LNCAP (cell line): Measurements from ENCODE around the gene CASQ2.

ENCODE experiments used
- CTCF ChIP-seq: fragments of 450-650 bp; IDR thresholded peaks from 2 replicates; pipeline ENCODE4 v1.5.1; 2017; ENCODE audit warnings: mild to moderate bottlenecking

Gene CASQ2

GRCh38 chr1:115713906-115714305 lies 54.6 kb downstream of the CASQ2 start:
- no peak for TF ChIP-seq CTCF

DNA sequence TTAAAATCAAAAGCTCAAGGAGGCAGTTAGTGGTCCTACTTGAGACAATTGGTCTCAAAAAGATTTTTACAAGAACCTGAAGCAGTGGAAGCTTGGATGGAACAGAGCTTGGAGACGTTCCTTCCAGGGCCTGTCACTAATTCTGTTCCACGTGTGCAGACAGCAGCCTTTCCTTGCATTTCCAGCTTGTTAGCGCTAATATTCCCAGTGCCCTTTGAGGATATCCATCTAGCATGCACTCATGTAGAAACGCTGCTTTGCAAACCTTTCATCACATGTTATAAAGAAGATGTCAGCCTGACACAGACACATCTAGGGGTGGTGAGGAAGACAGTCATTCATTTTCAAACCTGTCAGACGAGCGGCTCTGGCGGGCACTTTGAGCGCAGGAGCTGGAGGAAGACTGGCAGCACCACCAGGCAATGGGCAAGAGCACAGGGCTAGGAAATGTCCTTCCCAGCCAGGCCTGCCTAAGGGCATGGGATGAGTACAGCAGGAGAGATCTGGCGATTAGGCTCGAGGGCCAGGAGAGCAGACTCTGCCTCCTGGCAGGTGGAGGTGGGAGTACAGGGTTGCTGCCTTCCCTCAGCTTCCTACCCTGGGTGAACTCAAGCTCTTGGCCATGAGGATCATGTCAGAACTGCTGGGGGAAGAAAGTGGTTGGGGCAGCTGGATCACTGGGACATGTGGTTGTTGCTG lies 55.5 kb downstream of the CASQ2 start:
- TF ChIP-seq CTCF: no peak

DNA sequence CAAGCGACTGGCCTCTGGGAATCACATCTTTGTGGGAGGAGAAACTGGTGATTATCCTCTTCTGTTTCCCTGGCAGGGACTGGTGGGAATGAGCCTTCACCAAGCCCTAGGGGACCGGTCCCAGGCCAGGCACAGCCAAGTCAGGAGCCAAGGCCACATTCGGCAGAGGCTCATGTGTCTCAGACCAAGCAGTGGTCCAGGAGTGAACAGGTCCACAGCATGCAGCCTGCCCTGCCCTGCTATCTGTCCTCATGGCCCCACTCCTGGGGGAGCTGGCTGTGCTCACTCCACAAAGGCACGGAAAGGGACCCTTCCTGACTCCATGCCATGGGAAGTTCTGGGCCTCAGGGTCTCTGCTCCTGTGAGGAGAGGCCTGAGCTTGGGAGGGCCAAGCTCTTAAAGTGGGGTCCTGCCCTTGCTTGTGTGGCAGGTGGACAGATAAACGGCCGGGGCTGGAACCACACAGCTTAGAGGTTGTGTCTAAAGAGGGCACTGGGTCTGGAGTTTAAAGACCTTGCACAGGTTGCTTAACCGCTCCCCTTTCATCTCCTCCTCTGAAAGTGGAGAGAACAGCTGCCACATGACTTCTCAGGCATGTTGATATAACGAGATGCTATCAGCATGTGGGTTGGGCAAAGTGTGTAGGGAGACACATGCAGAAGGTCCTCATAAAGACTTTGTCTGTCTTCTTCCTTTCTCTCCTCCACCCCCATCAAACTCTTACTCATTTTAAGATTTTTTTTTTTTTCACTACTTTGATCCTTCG lies 57.5 kb downstream of the CASQ2 start:
- TF ChIP-seq CTCF: no peak

DNA sequence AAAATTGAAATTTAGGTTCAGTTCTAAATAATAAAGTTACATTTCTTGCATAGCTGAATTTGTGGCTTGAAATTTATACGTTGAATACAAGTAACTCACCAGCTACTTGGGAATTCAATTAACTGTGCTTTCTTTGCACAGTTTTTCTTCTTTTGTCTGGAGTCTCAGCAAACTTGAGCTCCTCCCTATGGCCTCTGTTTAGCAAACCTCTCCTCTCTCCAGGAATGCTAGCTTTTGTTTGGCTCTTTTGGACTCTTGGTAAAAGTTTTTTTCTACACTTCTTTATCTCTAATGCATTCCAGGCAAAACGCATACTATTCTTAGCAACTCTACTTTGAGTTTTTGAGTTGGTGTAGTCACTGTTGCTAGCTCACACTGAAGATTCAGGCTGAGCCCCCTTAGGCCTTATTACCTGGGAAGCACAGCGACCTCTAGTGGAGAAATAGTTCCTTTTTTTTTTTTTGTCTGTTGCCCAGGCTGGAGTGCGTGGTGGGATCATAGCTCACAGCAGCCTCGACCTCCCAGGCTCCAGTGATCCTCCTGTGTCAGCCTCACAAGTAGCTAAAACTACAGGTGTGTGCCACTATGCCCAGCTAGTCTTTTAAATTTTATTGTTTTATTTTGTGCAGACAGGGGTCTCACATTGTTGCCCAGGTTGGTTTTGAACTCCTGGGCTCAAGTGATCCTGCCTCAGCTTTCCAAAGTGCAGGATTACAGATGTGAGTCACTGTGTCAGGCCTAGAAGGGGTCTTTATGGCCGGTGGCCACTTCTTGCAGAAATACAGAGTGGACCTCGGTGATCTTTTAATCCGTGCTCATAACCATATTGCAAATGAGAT lies 61.7 kb downstream of the CASQ2 start:
- peak; percentile 83 for TF ChIP-seq CTCF

- no peak for TF ChIP-seq CTCF
Measured at GRCh38 chr1:115705963-115706362, 62.6 kb downstream of the CASQ2 start.

DNA sequence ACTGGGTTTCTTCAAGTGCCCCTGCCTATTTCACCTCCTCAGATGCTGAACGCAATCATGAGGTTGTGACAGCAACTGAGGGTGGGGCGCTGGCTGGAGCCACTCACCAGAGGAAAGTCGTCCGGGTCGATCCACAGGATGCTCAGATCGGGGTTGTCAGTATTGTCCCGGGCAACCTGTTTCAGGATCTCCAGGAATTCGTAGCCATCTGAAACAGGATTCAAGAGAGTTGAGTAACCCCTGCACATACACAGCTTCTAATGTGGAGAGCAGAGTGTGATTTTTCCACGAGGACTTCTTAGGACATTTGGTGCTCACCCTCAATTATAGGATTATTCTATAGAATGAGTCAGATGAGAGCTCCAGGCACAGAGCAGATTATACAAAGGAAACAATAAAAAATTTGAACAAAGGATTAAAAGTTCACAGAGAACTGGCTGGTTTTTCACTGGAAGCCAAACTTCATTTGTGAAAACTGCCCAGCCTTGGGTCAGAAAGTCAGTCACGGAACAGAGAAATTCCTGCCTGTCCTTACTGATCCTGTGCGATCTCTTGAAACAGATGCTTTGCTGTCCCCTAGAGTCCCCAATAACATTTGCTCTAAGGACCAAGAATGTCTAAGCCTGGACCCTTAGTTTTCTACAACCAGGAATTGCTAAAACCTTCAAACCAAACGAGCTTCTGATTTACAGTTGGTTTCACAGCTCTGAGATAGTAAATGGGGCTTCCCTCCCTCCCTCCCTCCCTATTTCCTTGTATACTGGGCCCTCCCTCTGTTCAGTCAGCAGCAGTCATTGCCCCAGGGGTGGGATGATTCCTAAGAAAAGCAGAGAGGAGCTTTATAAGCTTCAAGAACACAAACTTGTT lies 63.2 kb downstream of the CASQ2 start:
- TF ChIP-seq CTCF: no peak

DNA sequence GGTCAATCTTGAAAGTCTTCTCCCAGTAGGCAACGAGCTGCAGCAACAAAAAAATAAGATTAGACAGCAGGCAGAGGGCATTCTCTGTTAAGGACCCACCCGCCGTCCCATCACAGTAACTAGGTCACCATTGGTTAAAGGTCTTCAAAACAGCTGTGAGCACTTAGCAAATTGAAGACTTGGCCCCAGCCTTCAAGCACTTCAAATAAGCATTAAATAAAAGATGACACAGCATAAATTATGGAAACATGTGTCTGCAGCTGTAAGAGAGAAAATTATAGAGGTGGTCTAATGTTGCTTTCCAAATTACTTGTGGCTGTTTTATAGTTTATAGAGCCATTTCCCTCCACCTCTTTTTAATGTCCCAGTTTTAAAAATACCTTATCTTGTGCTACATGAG lies 65.6 kb downstream of the CASQ2 start:
- no peak for TF ChIP-seq CTCF
